Activated T-cell treated with anti-CD3 and anti-CD28 coated beads for 24 hours (primary cell): ENCODE results near the gene IQSEC3.

Source experiments
- DNase-seq: peaks from one replicate; pipeline ENCODE4 v3.0.0-alpha.2; 2020; ENCODE audit warnings: low read depth

Gene IQSEC3

GRCh38 chr12:163406-163986 is 96.9 kb downstream of the IQSEC3 start:
- DNase-seq, result no peak

- DNase-seq, result no peak
Observed at GRCh38 chr12:164207-164606, 97.6 kb downstream of the IQSEC3 start.

GRCh38 chr12:165862-166368 is 99.3 kb downstream of the IQSEC3 start:
- no peak for DNase-seq

- no peak for DNase-seq
Observed at GRCh38 chr12:166425-167075, 100.0 kb downstream of the IQSEC3 start.

GRCh38 chr12:167959-168600 is 101.5 kb downstream of the IQSEC3 start:
- no peak for DNase-seq

GRCh38 chr12:168763-169525 is 102.4 kb downstream of the IQSEC3 start:
- DNase-seq, result no peak

- no peak for DNase-seq
Observed at GRCh38 chr12:169528-170370, 103.2 kb downstream of the IQSEC3 start.

GRCh38 chr12:170371-171225 is 104.0 kb downstream of the IQSEC3 start:
- DNase-seq, result no peak

GRCh38 chr12:171276-171675 is 104.7 kb downstream of the IQSEC3 start:
- DNase-seq, result no peak

GRCh38 chr12:171743-172676 is 105.4 kb downstream of the IQSEC3 start:
- DNase-seq, result no peak

- no peak for DNase-seq
Observed at GRCh38 chr12:172732-173161, 106.2 kb downstream of the IQSEC3 start.

- no peak for DNase-seq
Observed at GRCh38 chr12:174124-174523, 107.6 kb downstream of the IQSEC3 start.

- DNase-seq, result no peak
Observed at GRCh38 chr12:174596-174995, 108.0 kb downstream of the IQSEC3 start.

- DNase-seq, result no peak
Observed at GRCh38 chr12:175250-175649, 108.7 kb downstream of the IQSEC3 start.

- no peak for DNase-seq
Observed at GRCh38 chr12:175759-176158, 109.2 kb downstream of the IQSEC3 start.

GRCh38 chr12:176321-177181 is 110.0 kb downstream of the IQSEC3 start:
- no peak for DNase-seq

- no peak for DNase-seq
Observed at GRCh38 chr12:177336-177979, 110.9 kb downstream of the IQSEC3 start.
